Neural progenitor cell (in vitro differentiated cells): ENCODE data around the gene RAMP1. TPM values are rescaled to one million over a fixed set of nuclear protein-coding genes. Genes with fewer than 3 reads are reported as not detected.

Experiments used
- DNase-seq: peaks from one replicate; pipeline ENCODE4 v3.0.0-alpha.2; 2016; ENCODE audit warnings: low spot score
- H2AFZ ChIP-seq: fragments of 200-600 bp; sonication (generic); replicated peaks from 2 replicates; pipeline ENCODE4 v1.6.1; 2016; ENCODE audit warnings: antibody characterized with exemption
- H3F3A ChIP-seq: fragments of 200-600 bp; sonication (generic); 2 replicates; pipeline ENCODE4 v1.6.1; 2016; ENCODE audit warnings: antibody characterized with exemption, low read depth
- H3K27ac ChIP-seq: fragments of 200-600 bp; sonication (generic); 2 replicates; pipeline ENCODE4 v1.5.1; 2016; ENCODE audit warnings: mild to moderate bottlenecking
- H3K27me3 ChIP-seq: fragments of 200-600 bp; sonication (generic); 2 replicates; pipeline ENCODE4 v1.6.1; 2016; ENCODE audit warnings: mild to moderate bottlenecking, moderate library complexity
- H3K36me3 ChIP-seq: fragments of 200-600 bp; sonication (generic); 2 replicates; pipeline ENCODE4 v1.5.1; 2016
- H3K4me1 ChIP-seq: fragments of 200-600 bp; sonication (generic); 2 replicates; pipeline ENCODE4 v1.6.1; 2016; ENCODE audit warnings: mixed run types
- H3K4me2 ChIP-seq: fragments of 200-600 bp; sonication (generic); 2 replicates; pipeline ENCODE4 v1.6.1; 2016
- H3K4me3 ChIP-seq: fragments of 200-600 bp; sonication (generic); 2 replicates; pipeline ENCODE4 v1.5.1; 2016
- H3K79me2 ChIP-seq: fragments of 200-600 bp; sonication (generic); 2 replicates; pipeline ENCODE4 v1.6.1; 2016; ENCODE audit warnings: low read depth
- H3K9ac ChIP-seq: fragments of 200-600 bp; sonication (generic); 2 replicates; pipeline ENCODE4 v1.6.1; 2016
- H3K9me3 ChIP-seq: fragments of 200-600 bp; sonication (generic); 2 replicates; pipeline ENCODE4 v1.5.1; 2016; ENCODE audit warnings: low read depth
- H4K20me1 ChIP-seq: fragments of 200-600 bp; sonication (generic); 2 replicates; pipeline ENCODE4 v1.6.1; 2016; ENCODE audit warnings: low read depth
- H3K27ac Mint-ChIP-seq: 3 replicates; pipeline ENCODE4 v1.8.0; 2021; ENCODE audit warnings: mixed read lengths
- H3K27me3 Mint-ChIP-seq: 2 replicates; pipeline ENCODE4 v1.8.0; 2022; ENCODE audit warnings: low read depth, mild to moderate bottlenecking, inconsistent platforms, moderate library complexity, mixed read lengths; ENCODE audit not compliant: insufficient read depth
- H3K36me3 Mint-ChIP-seq: 3 replicates; pipeline ENCODE4 v1.8.0; 2021; ENCODE audit warnings: mixed read lengths
- H3K4me1 Mint-ChIP-seq: 3 replicates; pipeline ENCODE4 v1.8.0; 2021; ENCODE audit warnings: mixed read lengths
- H3K4me3 Mint-ChIP-seq: 3 replicates; pipeline ENCODE4 v1.8.0; 2021; ENCODE audit warnings: mild to moderate bottlenecking, moderate library complexity, mixed read lengths
- H3K9me3 Mint-ChIP-seq: 3 replicates; pipeline ENCODE4 v1.8.0; 2020; ENCODE audit warnings: mixed read lengths
- CTCF ChIP-seq: fragments of 200-600 bp; sonication (generic); IDR thresholded peaks from 2 replicates; pipeline ENCODE4 v1.5.1; 2017; ENCODE audit warnings: antibody characterized with exemption, mild to moderate bottlenecking
- EZH2 ChIP-seq: fragments of 200-600 bp; sonication (generic); IDR thresholded peaks from 2 replicates; pipeline ENCODE4 v1.6.1; 2017; ENCODE audit warnings: antibody characterized with exemption, mild to moderate bottlenecking, moderate library complexity
- EZH2phosphoT487 ChIP-seq: fragments of 200-600 bp; sonication (generic); IDR thresholded peaks from 2 replicates; pipeline ENCODE4 v1.6.1; 2017; ENCODE audit warnings: antibody characterized with exemption
- total RNA-seq: library from RNA; depleted of rRNA; stranded (reverse); fragments of >200 nt; gene quantifications from 2 replicates; pipeline ENCODE4 v1.2.3, GENCODE V29; 2015; ENCODE audit warnings: low replicate concordance

The RAMP1 gene
- total RNA-seq, 1 donor from 2014 or later: not detected

GRCh38 chr2:237922641-237923361 is 63.4 kb downstream of the RAMP1 start:
- Mint-ChIP-seq H3K4me3 (no peak overlapping the region), H3K4me1 (peaks cover 5% of the 10 kb centered on the region), H3K27me3 (peaks cover 2% of the 10 kb centered on the region), H3K27ac (no peak overlapping the region), H3K9me3 (no peaks in the 10 kb centered on the region), H3K36me3 (no peaks in the 10 kb centered on the region)
- no peak for TF ChIP-seq EZH2
- DNase-seq: no peak
- no peak overlapping the region for H2AFZ ChIP-seq
- no peak overlapping the region for H3K4me2 ChIP-seq
- H4K20me1 ChIP-seq: no peaks in the 10 kb centered on the region
- H3K4me1 ChIP-seq: no peaks in the 10 kb centered on the region
- H3K79me2 ChIP-seq: no peaks in the 10 kb centered on the region
- no peaks in the 10 kb centered on the region for H3K9me3 ChIP-seq
- no peak overlapping the region for H3K9ac ChIP-seq
- H3K4me3 ChIP-seq: no peak overlapping the region
- peaks cover 10% of the 10 kb centered on the region for H3K27me3 ChIP-seq
- no peaks in the 10 kb centered on the region for H3F3A ChIP-seq
- no peaks in the 10 kb centered on the region for H3K36me3 ChIP-seq
- no peak overlapping the region for H3K27ac ChIP-seq

- Mint-ChIP-seq H3K36me3 (no peaks in the 10 kb centered on the region), H3K9me3 (no peaks in the 10 kb centered on the region), H3K27me3 (peaks cover 2% of the 10 kb centered on the region), H3K27ac (no peak overlapping the region), H3K4me3 (no peak overlapping the region), H3K4me1 (peaks cover 5% of the 10 kb centered on the region)
- Histone ChIP-seq H3F3A (no peaks in the 10 kb centered on the region), H3K4me2 (no peak overlapping the region), H3K27me3 (peaks cover 10% of the 10 kb centered on the region), H3K9ac (no peak overlapping the region), H3K36me3 (no peaks in the 10 kb centered on the region), H3K79me2 (no peaks in the 10 kb centered on the region), H3K4me1 (no peaks in the 10 kb centered on the region), H3K27ac (no peak overlapping the region), H2AFZ (peak overlapping the region; percentile 81), H3K4me3 (no peak overlapping the region), H3K9me3 (no peaks in the 10 kb centered on the region), H4K20me1 (no peaks in the 10 kb centered on the region)
- TF ChIP-seq EZH2phosphoT487 (no peak), CTCF (peak; percentile 97), EZH2 (no peak)
- DNase-seq: peak; percentile 89
Measured at GRCh38 chr2:237923481-237924163, 64.2 kb downstream of the RAMP1 start.

GRCh38 chr2:237924164-237924534 is 64.7 kb downstream of the RAMP1 start:
- Mint-ChIP-seq H3K4me1 (peaks cover 5% of the 10 kb centered on the region), H3K4me3 (no peak overlapping the region), H3K9me3 (no peaks in the 10 kb centered on the region), H3K27ac (no peak overlapping the region), H3K27me3 (peaks cover 2% of the 10 kb centered on the region), H3K36me3 (no peaks in the 10 kb centered on the region)
- DNase-seq: no peak
- Histone ChIP-seq H3K4me2 (no peak overlapping the region), H3K9me3 (no peaks in the 10 kb centered on the region), H3K27me3 (peaks cover 10% of the 10 kb centered on the region), H3K36me3 (no peaks in the 10 kb centered on the region), H3K27ac (no peak overlapping the region), H3K4me1 (no peaks in the 10 kb centered on the region), H3F3A (no peaks in the 10 kb centered on the region), H3K4me3 (no peak overlapping the region), H3K79me2 (no peaks in the 10 kb centered on the region), H3K9ac (no peak overlapping the region), H4K20me1 (no peaks in the 10 kb centered on the region), H2AFZ (no peak overlapping the region)
- TF ChIP-seq EZH2phosphoT487: no peak
- TF ChIP-seq CTCF: no peak
- TF ChIP-seq EZH2: no peak

GRCh38 chr2:237927135-237927534 is 67.7 kb downstream of the RAMP1 start:
- Histone ChIP-seq H2AFZ (no peak overlapping the region), H3K27me3 (peaks cover 10% of the 10 kb centered on the region), H3K79me2 (no peaks in the 10 kb centered on the region), H3K4me3 (no peak overlapping the region), H3K9ac (no peak overlapping the region), H4K20me1 (no peaks in the 10 kb centered on the region), H3K4me2 (no peak overlapping the region), H3K4me1 (no peaks in the 10 kb centered on the region), H3K9me3 (no peaks in the 10 kb centered on the region), H3F3A (no peaks in the 10 kb centered on the region), H3K36me3 (no peaks in the 10 kb centered on the region), H3K27ac (no peak overlapping the region)
- no peaks in the 10 kb centered on the region for H3K36me3 Mint-ChIP-seq
- H3K27me3 Mint-ChIP-seq: peaks cover 4% of the 10 kb centered on the region
- TF ChIP-seq EZH2 (no peak), EZH2phosphoT487 (no peak), CTCF (no peak)
- H3K4me3 Mint-ChIP-seq: no peak overlapping the region
- H3K4me1 Mint-ChIP-seq: peaks cover 2% of the 10 kb centered on the region
- peak; percentile 47 for DNase-seq
- peaks cover 2% of the 10 kb centered on the region for H3K9me3 Mint-ChIP-seq
- no peak overlapping the region for H3K27ac Mint-ChIP-seq
